Measurements from ENCODE around the gene PGF.

Gene PGF

DNA sequence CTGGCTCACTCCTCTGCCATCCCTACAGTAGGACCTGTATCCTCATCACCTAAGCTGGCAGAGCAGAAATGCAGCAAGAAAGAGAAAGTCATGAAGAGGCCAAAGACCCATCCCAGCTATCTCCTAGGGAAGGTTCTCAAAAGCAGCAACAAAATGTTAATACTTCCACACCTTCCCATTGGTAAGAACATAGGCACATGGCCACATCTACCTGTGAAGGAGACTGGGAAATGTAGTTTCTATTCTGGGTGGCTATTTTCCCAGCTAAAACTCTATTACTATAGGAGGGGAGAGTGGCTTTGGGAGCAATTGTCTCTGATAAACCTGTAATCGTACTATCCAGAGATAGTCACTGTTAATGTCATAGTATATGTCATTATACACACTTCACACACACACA lies 33.6 kb upstream of the PGF start:
- TF ChIP-seq, protein P1, sequence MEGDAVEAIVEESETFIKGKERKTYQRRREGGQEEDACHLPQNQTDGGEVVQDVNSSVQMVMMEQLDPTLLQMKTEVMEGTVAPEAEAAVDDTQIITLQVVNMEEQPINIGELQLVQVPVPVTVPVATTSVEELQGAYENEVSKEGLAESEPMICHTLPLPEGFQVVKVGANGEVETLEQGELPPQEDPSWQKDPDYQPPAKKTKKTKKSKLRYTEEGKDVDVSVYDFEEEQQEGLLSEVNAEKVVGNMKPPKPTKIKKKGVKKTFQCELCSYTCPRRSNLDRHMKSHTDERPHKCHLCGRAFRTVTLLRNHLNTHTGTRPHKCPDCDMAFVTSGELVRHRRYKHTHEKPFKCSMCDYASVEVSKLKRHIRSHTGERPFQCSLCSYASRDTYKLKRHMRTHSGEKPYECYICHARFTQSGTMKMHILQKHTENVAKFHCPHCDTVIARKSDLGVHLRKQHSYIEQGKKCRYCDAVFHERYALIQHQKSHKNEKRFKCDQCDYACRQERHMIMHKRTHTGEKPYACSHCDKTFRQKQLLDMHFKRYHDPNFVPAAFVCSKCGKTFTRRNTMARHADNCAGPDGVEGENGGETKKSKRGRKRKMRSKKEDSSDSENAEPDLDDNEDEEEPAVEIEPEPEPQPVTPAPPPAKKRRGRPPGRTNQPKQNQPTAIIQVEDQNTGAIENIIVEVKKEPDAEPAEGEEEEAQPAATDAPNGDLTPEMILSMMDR (IDR thresholded peaks at IDR 0.05; ENCODE audit: control insufficient read depth, extremely low read depth, insufficient read depth): no peak

DNA sequence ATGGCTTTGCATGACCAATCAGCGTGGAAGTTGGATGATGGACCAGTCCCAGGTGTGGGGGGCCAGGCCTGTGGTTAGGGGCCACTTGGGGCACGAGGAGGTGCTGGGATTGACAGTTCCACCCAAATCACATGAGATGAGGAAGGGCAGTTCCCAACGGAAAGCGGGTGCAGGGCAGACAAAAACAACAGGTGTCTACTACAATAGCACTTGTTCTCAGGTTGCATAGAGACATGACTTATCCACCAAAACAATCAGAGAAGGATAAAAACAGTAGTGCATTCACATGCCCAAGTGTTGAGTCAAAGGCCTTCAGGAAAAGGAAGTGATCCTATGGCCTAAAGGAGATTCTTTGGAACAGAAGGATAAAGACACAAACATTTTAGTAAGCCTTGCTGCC lies 32.7 kb upstream of the PGF start:
- no peak overlapping the region for H3K4me3 ChIP-seq (ENCODE audit: low read depth, low read length)
- no peak for DNase-seq (ENCODE audit: low read depth)
- TF ChIP-seq, protein P1 (IDR thresholded peaks at IDR 0.05; ENCODE audit: control insufficient read depth, extremely low read depth, insufficient read depth): no peak

More for the DNA sequence above, 33.6 kb upstream of the PGF start:
- no peak for DNase-seq (ENCODE audit: low read depth)
- no peak overlapping the region for H3K4me3 ChIP-seq (ENCODE audit: low read depth, low read length)

DNA sequence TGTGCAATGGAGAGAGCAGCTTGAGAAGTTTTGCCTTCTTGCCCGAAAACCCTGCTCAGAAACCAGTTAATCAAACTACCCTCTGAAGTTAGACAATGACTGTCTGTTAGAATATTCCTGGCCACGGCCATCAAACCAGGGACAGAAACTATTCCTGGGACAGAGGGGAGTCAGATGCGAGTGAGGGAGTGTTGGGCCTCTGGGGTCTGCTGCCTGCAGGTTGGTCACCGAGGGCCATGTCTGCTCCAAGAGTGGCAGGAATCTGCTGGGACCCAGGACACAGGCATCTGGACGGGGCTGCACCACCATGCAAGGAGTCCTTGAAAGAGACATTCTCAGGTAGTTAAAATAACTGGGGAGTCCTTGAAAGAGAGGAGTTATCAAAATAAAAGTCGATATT lies 30.4 kb upstream of the PGF start:
- no peak overlapping the region for H3K4me3 ChIP-seq (ENCODE audit: low read depth, low read length)
- TF ChIP-seq, protein P1 (IDR thresholded peaks at IDR 0.05; ENCODE audit: control insufficient read depth, extremely low read depth, insufficient read depth): no peak
- no peak for DNase-seq (ENCODE audit: low read depth)

DNA sequence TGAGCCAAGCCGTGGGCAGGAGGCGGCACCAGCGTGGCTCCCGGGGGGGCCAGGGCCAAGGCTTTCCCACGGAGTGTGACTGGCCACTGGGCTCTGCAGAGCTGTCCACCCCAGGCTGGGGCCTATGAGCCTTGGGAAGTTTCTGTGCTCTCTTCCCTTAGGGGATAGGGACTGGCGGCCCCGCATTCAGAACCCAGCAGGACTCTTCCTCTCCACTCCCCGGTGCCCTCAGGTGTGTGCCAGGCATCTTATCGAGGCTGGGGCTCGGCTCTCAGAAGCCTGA lies 29.6 kb upstream of the PGF start:
- no peak for DNase-seq (ENCODE audit: low read depth)
- H3K4me3 ChIP-seq (ENCODE audit: low read depth, low read length): no peak overlapping the region
- TF ChIP-seq, protein P1 (IDR thresholded peaks at IDR 0.05; ENCODE audit: control insufficient read depth, extremely low read depth, insufficient read depth): no peak

DNA sequence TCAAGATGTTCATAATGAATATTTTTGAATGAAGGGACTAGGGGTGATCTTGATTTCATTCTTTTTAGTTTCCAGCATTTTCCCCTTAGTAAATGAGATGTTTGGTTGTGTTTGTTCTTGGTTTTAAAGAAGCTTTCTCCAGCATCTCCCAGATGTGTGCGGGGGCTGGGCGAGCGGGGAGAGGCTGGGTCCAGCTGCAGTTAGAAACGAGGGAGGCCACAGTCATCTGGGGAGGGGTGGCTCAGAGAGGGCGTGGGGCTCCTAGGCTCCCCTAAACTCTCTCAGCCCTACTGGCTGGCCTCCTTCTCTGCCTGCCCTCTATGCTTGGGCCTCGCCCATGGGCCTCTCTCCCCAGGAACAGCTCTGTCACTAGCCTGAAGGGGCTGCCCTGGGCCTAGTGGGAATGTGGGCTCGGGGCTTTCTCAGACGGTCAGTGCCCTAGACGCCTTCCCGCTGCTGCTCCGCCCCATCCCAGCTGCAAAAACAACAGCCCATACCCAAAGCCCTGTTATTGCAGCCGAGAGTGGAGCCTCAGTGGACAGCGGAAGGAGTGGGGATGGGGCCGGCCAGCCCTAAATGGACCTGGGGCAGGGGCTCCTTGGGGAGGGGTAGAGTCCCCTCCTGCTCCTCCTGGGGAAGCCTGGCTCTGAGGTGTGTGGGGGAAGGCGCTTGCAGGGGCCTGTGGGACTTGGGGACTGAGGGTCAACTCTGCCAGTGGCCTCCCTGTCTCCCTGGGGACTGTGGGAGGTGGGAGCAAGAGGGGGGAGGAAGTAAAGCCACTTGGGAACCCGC lies 29.0 kb upstream of the PGF start:
- DNase-seq (ENCODE audit: low read depth): no peak
- no peak overlapping the region for H3K4me3 ChIP-seq (ENCODE audit: low read depth, low read length)
- TF ChIP-seq, protein P1 (IDR thresholded peaks at IDR 0.05; ENCODE audit: control insufficient read depth, extremely low read depth, insufficient read depth): no peak

DNA sequence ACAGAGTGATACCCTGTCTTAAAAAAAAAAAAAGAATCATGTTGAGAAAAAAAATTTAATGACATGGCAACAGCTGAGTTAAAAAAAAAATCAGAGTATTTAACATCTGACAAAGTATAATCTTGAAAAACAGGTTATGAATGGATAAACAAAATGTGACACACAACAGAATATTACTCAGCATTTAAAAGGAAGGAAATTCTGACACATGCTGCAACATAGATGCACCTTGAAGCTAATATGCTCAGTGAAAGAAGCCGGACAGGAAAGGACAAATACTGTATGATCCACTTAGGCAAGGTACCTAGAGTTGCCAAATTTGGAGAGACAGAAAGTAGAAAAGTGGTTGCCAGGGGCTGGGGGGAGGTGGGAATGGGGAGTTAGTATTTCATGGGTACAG lies 27.9 kb upstream of the PGF start:
- TF ChIP-seq, protein P1 (IDR thresholded peaks at IDR 0.05; ENCODE audit: control insufficient read depth, extremely low read depth, insufficient read depth): no peak

DNA sequence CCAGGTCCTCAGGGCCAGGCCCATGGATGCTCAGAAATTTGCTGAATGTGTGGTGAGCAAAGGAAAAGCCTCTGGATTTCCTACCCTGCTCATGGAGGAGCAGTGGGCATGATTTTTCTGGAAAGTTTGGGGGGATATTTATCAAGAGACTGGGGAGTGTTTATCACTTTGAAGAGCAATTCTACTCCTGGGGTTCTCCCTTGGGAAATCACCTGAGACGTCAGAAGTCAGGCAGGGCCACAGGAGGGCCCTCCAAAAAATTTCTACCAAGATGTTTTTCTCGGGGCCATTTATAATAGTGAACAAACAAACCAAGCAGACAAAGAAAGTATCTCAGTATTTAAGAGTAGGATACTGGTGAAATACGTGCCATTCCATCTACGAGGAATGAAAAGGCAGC lies 27.3 kb upstream of the PGF start:
- no peak overlapping the region for H3K4me3 ChIP-seq (ENCODE audit: low read depth, low read length)
- TF ChIP-seq, protein P1 (IDR thresholded peaks at IDR 0.05; ENCODE audit: control insufficient read depth, extremely low read depth, insufficient read depth): no peak
- DNase-seq (ENCODE audit: low read depth): no peak

More for the DNA sequence above, 27.9 kb upstream of the PGF start:
- peak; percentile 50 for DNase-seq (ENCODE audit: low read depth)
- no peak overlapping the region for H3K4me3 ChIP-seq (ENCODE audit: low read depth, low read length)
